ENCODE measurements around the gene CCDC146. TPM values are rescaled to one million over a fixed set of nuclear protein-coding genes. Genes with fewer than 3 reads are reported as not detected.
"Not testable (repeated sequence)": the region's sequence is repeated elsewhere in the genome, so short reads cannot be mapped to it uniquely, and the experiment has no call there.

CCDC146 gene
- total RNA-seq, 1 donor = 1.9 TPM

DNA sequence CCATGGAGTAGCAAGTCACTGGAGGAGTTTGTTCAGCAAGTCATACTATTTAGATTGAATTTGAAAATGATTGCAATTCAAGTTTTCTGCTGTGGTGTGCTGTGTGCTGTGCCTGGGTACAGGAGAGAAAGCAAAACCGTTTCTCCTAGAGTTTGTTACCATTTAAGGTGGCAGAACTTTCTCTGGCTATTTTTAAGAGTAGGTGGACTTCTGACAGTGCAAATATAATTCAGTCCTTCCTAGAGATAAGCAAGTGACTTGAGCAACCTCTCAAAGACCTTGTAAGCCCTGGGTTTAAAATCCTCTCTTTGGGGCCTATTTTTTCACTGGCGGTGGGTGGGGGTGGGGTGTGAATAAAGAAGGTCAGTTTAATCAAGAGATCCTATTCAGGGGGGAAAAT, 120.1 kb downstream of the CCDC146 start:
- DNase-seq (ENCODE audit: low read depth in 2 of 3, low spot score in 2 of 3) = no peak

DNA sequence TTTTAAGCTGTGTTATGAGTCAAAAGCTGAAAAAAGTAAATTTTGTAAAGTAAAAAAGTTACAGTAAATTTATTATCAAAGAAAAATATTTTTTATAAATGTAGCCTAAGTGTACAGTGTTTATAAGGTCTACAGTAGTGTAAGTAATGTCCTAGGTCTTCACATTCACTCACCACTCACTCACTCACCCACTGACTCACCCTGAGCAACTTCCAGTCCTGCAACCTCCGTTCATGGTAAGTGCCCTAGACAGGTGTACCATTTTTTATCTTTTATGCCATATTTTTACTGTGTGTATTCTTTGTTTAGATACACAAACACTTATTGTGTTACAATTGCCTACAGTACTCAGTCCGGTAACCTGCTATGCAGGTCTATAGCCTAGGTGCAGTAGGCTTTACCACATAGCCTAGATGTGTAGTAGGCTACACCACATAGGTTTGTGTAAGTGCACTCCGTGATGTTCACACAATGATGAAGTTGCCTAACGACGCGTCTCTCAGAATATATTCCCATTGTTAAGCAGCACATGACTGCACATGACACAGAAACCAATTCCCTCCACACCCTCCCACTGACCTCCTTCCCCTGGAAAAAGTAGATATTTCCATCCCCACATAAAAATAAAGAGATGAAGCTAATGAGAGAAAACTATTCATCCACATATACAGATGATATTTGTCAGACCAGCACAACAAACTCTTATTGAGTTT, 122.0 kb downstream of the CCDC146 start:
- DNase-seq (ENCODE audit: low read depth in 2 of 3, low spot score in 2 of 3) = no peak

DNA sequence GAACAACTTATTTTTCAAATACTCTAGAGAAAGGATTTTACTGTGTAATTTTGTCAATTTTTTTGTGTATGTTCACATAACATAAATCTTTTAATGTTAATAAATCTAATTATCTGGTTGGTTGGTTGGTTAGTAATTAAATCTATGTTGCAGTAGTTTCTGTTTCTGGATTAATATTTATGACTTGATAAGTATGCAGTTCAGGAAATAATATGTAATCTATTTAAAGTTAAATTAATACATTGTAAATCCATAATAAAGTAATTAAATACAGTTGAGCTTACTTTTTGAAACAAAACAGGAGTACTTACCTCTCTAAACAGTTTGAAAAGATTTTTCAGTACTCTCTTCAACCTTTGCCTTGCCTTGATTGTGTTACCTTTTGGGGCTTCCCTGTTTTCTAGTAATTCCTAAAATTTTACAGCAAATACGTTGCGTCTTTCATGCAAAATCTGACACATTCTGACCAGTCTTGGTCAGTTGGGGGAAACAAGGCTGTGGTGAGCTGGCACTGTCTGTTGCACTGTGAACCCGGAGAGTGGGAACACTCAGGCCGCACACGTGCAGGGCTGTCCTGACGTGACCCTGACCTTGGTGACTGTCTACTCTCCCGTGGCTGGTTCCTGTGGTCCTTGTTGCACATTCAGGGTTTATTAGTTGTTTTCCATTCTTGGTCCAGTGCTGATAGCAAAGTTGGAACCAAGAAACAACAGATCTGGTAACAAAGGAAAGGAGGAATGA, 122.8 kb downstream of the CCDC146 start:
- no peak for DNase-seq (ENCODE audit: low read depth in 2 of 3, low spot score in 2 of 3)

DNA sequence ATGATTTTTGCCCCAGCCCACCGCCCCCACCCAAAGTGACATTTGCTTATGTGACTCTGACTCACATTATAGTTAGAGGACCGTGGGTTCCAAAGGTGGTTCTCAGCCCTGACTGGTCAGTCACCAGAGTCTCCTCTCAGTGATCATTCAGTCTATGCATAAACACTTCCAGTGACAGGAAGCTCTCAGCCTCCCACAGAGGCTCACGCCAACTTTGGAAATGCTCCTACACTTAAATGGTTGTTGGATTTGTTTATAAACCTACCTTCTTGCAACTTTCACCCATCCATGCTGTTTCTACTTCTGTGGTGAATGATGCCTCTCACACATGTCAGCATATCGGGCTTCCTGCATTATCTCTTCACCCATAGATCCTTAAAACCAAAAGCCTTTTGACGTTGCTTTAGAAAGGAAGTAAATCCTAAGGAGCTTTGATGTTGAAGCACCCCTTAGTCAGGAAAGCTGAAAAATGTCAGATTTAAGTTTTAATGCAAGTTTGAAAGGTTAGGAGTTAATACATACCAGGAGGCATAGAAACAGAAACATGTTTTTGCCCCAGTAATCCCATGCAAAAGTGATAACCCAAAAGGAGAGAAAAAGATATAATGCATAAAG, 123.7 kb downstream of the CCDC146 start:
- DNase-seq (ENCODE audit: low read depth in 2 of 3, low spot score in 2 of 3) = no peak

GRCh38 chr7:77247206-77247850, 124.9 kb downstream of the CCDC146 start:
- peak; percentile 67 to 84 (median 74) for DNase-seq (ENCODE audit: low read depth in 2 of 3, low spot score in 2 of 3)

- no peak for DNase-seq (ENCODE audit: low read depth in 2 of 3, low spot score in 2 of 3)
Measured at GRCh38 chr7:77248154-77248553, 125.7 kb downstream of the CCDC146 start.

- DNase-seq (ENCODE audit: low read depth in 2 of 3, low spot score in 2 of 3) = no peak
Measured at GRCh38 chr7:77252506-77252905, 130.1 kb downstream of the CCDC146 start.

DNA sequence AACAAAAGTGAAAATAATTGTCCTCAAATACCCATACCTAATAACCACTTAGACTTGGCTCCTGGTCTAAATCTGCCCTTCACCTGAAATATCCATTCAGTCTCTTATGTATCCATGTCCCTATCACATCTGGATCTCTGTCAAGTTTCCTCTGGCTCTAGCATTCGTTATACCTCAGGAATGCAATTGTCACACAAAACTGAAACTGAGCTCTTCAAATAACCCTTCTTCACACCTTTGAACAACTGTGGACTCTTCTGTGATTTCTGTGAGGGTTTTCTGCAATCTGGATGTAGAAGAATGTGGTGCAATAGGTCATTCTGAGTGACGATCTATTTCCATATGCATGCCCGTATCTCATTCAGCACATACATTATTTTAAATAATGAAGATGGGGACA, 130.7 kb downstream of the CCDC146 start:
- DNase-seq (ENCODE audit: low read depth in 2 of 3, low spot score in 2 of 3) = no peak

GRCh38 chr7:77254429-77254828, 132.0 kb downstream of the CCDC146 start:
- no peak for DNase-seq (ENCODE audit: low read depth in 2 of 3, low spot score in 2 of 3)

DNA sequence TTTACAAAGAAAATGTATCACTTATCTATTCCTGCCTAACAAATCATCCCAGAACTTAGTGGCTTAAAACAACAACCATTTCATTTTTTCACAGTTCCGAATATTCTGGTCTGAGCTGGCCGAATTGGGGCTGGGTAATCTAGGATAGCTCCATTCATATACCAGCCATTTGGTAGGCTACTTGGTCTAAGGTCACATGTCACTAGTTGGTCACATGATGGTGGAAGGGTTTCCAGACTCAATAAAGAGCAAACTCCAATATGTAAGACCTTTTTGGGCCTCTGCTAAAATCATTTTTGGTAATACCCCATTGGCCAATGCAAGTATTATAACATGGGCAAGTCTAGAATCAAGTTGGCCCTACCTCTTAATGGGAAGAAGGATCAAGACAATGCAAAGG, 132.5 kb downstream of the CCDC146 start:
- no peak for DNase-seq (ENCODE audit: low read depth in 2 of 3, low spot score in 2 of 3)

GRCh38 chr7:77258014-77258413, 135.6 kb downstream of the CCDC146 start:
- no peak for DNase-seq (ENCODE audit: low read depth in 2 of 3, low spot score in 2 of 3)

- no peak for DNase-seq (ENCODE audit: low read depth in 2 of 3, low spot score in 2 of 3)
Measured at GRCh38 chr7:77258593-77258992, 136.2 kb downstream of the CCDC146 start.

GRCh38 chr7:77262316-77262715, 139.9 kb downstream of the CCDC146 start:
- no peak for DNase-seq (ENCODE audit: low read depth in 2 of 3, low spot score in 2 of 3)

DNA sequence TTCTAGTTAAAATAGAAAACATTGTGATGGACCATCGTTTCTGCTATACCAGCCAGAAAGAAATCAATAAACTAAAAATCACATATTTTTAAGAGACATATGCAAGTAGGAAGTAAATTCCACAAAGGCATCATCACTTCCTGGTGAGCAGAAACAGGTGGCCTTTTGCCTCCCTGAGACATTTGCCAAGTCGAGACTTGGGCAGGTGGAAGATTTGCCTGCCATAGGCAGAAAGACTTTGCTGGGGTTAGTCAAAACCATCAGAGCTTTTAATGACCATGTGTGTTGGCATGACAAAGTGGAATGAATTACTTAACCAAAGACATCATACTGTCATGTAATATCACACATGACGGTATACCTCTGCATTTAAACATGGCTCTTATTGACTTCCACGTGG, 143.3 kb downstream of the CCDC146 start:
- no peak for DNase-seq (ENCODE audit: low read depth in 2 of 3, low spot score in 2 of 3)

DNA sequence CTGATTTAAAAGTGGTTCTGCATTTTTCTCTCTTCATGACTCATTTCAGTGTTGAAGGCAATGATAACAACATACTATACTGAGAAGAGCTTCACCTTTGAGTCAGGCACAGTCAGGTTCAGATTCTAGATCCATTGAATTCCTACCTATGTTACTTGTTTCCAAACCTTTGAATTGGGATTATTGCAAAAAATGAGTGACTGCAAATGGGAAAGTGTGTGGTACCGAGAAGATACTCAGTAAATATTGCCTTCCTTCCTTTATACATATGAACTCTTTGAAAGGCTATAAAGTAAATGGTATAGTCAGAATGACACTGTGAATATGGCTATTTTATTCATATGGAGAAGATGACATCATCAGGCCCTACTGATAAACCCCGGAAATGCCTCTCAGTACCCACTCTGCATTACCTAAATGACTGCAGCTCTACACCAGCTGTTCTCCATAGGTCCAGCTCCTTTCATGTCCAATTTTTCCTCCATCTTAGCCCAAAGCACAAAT, 143.9 kb downstream of the CCDC146 start:
- no peak for DNase-seq (ENCODE audit: low read depth in 2 of 3, low spot score in 2 of 3)

- peak in 1 of 3 donors; percentile 16 for DNase-seq (ENCODE audit: low read depth in 2 of 3, low spot score in 2 of 3)
Measured at GRCh38 chr7:77269360-77270093, 147.1 kb downstream of the CCDC146 start.

DNA sequence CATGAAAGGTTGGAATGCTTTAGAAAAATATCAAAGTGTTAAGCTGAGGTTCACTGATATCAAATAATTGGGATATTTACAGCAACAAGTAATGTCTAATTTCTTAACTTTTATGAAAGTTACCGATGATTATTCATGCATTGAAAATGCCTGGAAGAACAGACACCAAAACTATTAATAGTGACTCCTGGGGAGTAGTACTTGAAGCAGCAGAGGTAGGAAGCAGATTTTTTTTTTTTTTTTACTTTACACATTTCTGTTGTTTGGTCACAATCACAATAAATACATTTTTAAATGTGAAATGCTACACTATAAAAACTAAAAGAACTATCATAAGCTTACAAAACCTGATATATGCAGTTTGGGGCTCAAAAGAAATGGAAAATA, 147.7 kb downstream of the CCDC146 start:
- DNase-seq (ENCODE audit: low read depth in 2 of 3, low spot score in 2 of 3) = no peak

- DNase-seq (ENCODE audit: low read depth in 2 of 3, low spot score in 2 of 3) = no peak
Measured at GRCh38 chr7:77271766-77272165, 149.4 kb downstream of the CCDC146 start.

DNA sequence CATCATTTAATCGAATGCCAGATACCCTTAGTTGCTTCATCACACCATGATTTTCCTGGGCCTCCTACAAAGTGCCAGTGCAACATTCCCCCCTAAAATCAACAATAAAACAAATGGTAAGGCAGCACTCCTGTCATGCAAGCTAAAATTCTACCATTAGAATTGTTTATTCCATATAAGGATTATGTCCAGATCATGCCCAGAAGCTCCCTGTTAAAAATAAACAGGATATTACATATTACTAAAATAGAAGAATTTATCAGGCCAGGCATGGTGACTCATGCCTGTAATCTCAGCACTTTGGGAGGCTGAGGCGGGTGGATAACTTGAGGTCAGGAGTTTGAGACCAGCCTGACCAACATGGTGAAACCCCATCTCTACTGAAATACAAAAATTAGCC, 153.2 kb downstream of the CCDC146 start:
- not testable (repeated sequence) for DNase-seq (ENCODE audit: low read depth in 2 of 3, low spot score in 2 of 3)

- DNase-seq (ENCODE audit: low read depth in 2 of 3, low spot score in 2 of 3) = no peak
Measured at GRCh38 chr7:77276120-77276519, 153.7 kb downstream of the CCDC146 start.
